Measurements from ENCODE around the gene BSN.

Gene BSN

GRCh38 chr3:49554633-49555265 is 472 bp downstream of the BSN start:
- Histone ChIP-seq H3K36me3 (peaks cover 10% of the 10 kb centered on the region), H3K4me3 (ENCODE audit: low read depth, low read length) (peak overlapping the region; percentile 80), H3K27me3 (ENCODE audit: insufficient read depth, low read depth, severe bottlenecking) (no peaks in the 10 kb centered on the region), H3K9me3 (ENCODE audit: severe bottlenecking) (no peaks in the 10 kb centered on the region), H3K27ac (peak overlapping the region; percentile 54)
- no peak for TF ChIP-seq CTCF (IDR thresholded peaks at IDR 0.05; ENCODE audit: low read depth, low read length)
- DNase-seq, result no peak

GRCh38 chr3:49556500-49557275 is 2.4 kb downstream of the BSN start:
- H3K36me3 ChIP-seq, result peaks cover 10% of the 10 kb centered on the region
- H3K27ac ChIP-seq, result no peak overlapping the region
- no peak for TF ChIP-seq CTCF (IDR thresholded peaks at IDR 0.05; ENCODE audit: low read depth, low read length)
- H3K4me3 ChIP-seq (ENCODE audit: low read depth, low read length), result no peak overlapping the region
- H3K9me3 ChIP-seq (ENCODE audit: severe bottlenecking), result no peaks in the 10 kb centered on the region
- no peaks in the 10 kb centered on the region for H3K27me3 ChIP-seq (ENCODE audit: insufficient read depth, low read depth, severe bottlenecking)
- DNase-seq, result no peak

DNA sequence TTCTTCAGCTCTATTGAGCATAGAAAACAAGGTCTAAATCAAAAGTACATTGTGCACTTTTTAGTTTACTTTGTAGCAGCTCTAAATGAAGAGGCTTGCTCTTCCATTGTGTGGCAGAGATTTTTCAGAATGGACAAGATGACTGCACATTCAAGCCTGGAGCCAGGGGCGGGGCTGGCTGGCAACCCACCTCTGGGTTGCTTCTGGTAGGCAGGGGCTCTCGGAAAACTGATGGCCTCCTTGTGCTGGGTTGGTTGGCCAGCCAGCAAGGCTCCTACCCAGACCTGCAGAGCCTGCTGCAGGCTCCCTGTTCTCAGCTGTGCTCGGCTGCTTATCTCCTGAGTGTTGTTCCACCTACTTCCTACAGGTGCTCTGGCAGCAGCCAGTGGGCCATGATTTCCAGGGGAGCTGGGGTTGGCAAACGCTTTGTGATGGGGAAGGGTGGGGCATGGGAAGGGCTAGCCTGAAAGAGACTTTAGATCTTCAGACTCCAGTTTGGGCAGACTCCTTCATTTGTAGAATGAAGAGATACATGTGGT is 8.8 kb downstream of the BSN start:
- no peak for DNase-seq
- no peak overlapping the region for H3K27ac ChIP-seq
- no peaks in the 10 kb centered on the region for H3K27me3 ChIP-seq (ENCODE audit: insufficient read depth, low read depth, severe bottlenecking)
- H3K4me3 ChIP-seq (ENCODE audit: low read depth, low read length), result no peak overlapping the region
- TF ChIP-seq CTCF (IDR thresholded peaks at IDR 0.05; ENCODE audit: low read depth, low read length), result no peak
- H3K9me3 ChIP-seq (ENCODE audit: severe bottlenecking), result no peaks in the 10 kb centered on the region
- peaks cover 4% of the 10 kb centered on the region; the same call in 1 of the 2 replicates for H3K36me3 ChIP-seq

- no peak for TF ChIP-seq CTCF (IDR thresholded peaks at IDR 0.05; ENCODE audit: low read depth, low read length)
- Histone ChIP-seq H3K36me3 (peaks cover 4% of the 10 kb centered on the region; the same call in 1 of the 2 replicates), H3K4me3 (ENCODE audit: low read depth, low read length) (no peak overlapping the region), H3K9me3 (ENCODE audit: severe bottlenecking) (no peaks in the 10 kb centered on the region), H3K27me3 (ENCODE audit: insufficient read depth, low read depth, severe bottlenecking) (no peaks in the 10 kb centered on the region), H3K27ac (no peak overlapping the region)
- DNase-seq, result no peak
Measured at GRCh38 chr3:49563766-49564165, 9.5 kb downstream of the BSN start.

DNA sequence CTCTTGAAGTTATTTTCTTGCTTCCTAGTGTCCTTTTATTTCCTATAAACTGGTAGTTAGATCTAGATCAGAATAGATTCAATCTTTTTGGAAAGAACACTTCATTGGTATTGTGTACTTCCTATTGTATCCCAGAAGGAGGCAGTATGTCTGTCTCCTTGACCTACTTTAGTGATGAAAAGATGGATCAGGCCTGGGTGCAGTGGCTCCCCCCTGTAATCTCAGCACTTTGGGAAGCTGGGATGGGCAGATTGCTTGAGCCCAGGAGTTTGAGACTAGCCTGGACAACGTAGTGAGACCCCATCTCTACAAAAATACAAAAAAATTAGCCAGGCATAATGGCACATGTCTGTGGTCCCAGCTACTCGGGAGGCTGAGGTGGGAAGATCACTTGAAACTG is 12.0 kb downstream of the BSN start:
- Histone ChIP-seq H3K4me3 (ENCODE audit: low read depth, low read length) (no peak overlapping the region), H3K36me3 (0 out of 2 replicates have a peak, but pooled peaks cover 4% of the 10 kb centered on the region), H3K27ac (no peak overlapping the region), H3K9me3 (ENCODE audit: severe bottlenecking) (no peaks in the 10 kb centered on the region), H3K27me3 (ENCODE audit: insufficient read depth, low read depth, severe bottlenecking) (no peaks in the 10 kb centered on the region)
- peak; percentile 20; the same call in 1 of the 2 replicates for TF ChIP-seq CTCF (IDR thresholded peaks at IDR 0.05; ENCODE audit: low read depth, low read length)
- DNase-seq, result no peak
